NCI-H460 (cell line): ENCODE measurements around the gene ZNF446. TPM values are rescaled to one million over a fixed set of nuclear protein-coding genes. Genes with fewer than 3 reads are reported as not detected.
"Not testable (repeated sequence)": the region's sequence is repeated elsewhere in the genome, so short reads cannot be mapped to it uniquely, and the experiment has no call there.

ENCODE experiments used
- DNase-seq: peaks from one replicate; pipeline ENCODE4 v3.0.0-alpha.2; 2016; ENCODE audit warnings: low read depth; ENCODE audit errors: extremely low read depth
- polyA plus RNA-seq: library from polyadenylated mRNA; depleted of rRNA; stranded (reverse); fragments of >200 nt; gene quantifications from 2 replicates; pipeline ENCODE4 v1.2.3, GENCODE V29; 2014; cell fraction: nucleus; rRNA removed
- total RNA-seq: library from RNA; depleted of rRNA; stranded (reverse); fragments of >200 nt; shearing (Covaris generic); gene quantifications from 2 replicates; pipeline ENCODE4 v1.2.3, GENCODE V29; 2014; rRNA removed

ZNF446 gene
- 3.7 and 5.1 TPM in 2 replicates for total RNA-seq
- 7.7 and 39.6 TPM in 2 replicates for polyA plus RNA-seq

- peak; percentile 87 for DNase-seq
Observed at GRCh38 chr19:58475714-58476497, at the start of gene ZNF446. Gene ZNF446 (plus strand): TSS chr19:58476352. CDS start chr19:58477219, 867 bp downstream.

- DNase-seq: no peak
Observed at GRCh38 chr19:58428617-58429016, 47.5 kb upstream of the ZNF446 start.

- DNase-seq: no peak
Observed at GRCh38 chr19:58429745-58430144, 46.4 kb upstream of the ZNF446 start.

- no peak for DNase-seq
Observed at GRCh38 chr19:58434217-58434616, 41.9 kb upstream of the ZNF446 start.

GRCh38 chr19:58439576-58440554, 36.3 kb upstream of the ZNF446 start, which contains the start of gene ZNF132:
Gene ZNF132 (minus strand): TSS chr19:58440153. CDS start chr19:58439821, 332 bp downstream.
- peak; percentile 90 for DNase-seq

- no peak for DNase-seq
Observed at GRCh38 chr19:58440556-58440955, 35.6 kb upstream of the ZNF446 start.

GRCh38 chr19:58442986-58443385, 33.2 kb upstream of the ZNF446 start:
- not testable (repeated sequence) for DNase-seq

- DNase-seq: not testable (repeated sequence)
Observed at GRCh38 chr19:58448860-58449259, 27.3 kb upstream of the ZNF446 start.

GRCh38 chr19:58449980-58450379, 26.2 kb upstream of the ZNF446 start:
- not testable (repeated sequence) for DNase-seq

GRCh38 chr19:58450856-58451357, 25.2 kb upstream of the ZNF446 start:
- DNase-seq: no peak

GRCh38 chr19:58451358-58452101, 24.6 kb upstream of the ZNF446 start, which contains the start of gene ZNF324B:
Gene ZNF324B (plus strand): TSS chr19:58451622. CDS start chr19:58453702, 2,080 bp downstream.
- peak; percentile 92 for DNase-seq

- no peak for DNase-seq
Observed at GRCh38 chr19:58453743-58454142, 22.4 kb upstream of the ZNF446 start.

- no peak for DNase-seq
Observed at GRCh38 chr19:58455306-58455705, 20.8 kb upstream of the ZNF446 start.

GRCh38 chr19:58456111-58456510, 20.0 kb upstream of the ZNF446 start:
- no peak for DNase-seq

- no peak for DNase-seq
Observed at GRCh38 chr19:58460039-58460438, 16.1 kb upstream of the ZNF446 start.

- DNase-seq: no peak
Observed at GRCh38 chr19:58466089-58466759, 9.9 kb upstream of the ZNF446 start.

GRCh38 chr19:58466760-58467589, 9.2 kb upstream of the ZNF446 start, which contains the start of gene ZNF324:
Gene ZNF324 (plus strand): TSS chr19:58467080. CDS start chr19:58469186, 2,106 bp downstream.
- peak; percentile 91 for DNase-seq

GRCh38 chr19:58468216-58468839, 7.8 kb upstream of the ZNF446 start:
- no peak for DNase-seq
